GM21717 (cell line): ENCODE measurements around the gene ANKRD53.

Experiments used
- ATAC-seq: cut with Tn5 transposase; IDR thresholded peaks from one replicate; pipeline ENCODE4 v1.9.1; 2021; ENCODE audit warnings: mild to moderate bottlenecking, moderate library complexity; ENCODE audit not compliant: unreplicated experiment

The ANKRD53 gene

DNA sequence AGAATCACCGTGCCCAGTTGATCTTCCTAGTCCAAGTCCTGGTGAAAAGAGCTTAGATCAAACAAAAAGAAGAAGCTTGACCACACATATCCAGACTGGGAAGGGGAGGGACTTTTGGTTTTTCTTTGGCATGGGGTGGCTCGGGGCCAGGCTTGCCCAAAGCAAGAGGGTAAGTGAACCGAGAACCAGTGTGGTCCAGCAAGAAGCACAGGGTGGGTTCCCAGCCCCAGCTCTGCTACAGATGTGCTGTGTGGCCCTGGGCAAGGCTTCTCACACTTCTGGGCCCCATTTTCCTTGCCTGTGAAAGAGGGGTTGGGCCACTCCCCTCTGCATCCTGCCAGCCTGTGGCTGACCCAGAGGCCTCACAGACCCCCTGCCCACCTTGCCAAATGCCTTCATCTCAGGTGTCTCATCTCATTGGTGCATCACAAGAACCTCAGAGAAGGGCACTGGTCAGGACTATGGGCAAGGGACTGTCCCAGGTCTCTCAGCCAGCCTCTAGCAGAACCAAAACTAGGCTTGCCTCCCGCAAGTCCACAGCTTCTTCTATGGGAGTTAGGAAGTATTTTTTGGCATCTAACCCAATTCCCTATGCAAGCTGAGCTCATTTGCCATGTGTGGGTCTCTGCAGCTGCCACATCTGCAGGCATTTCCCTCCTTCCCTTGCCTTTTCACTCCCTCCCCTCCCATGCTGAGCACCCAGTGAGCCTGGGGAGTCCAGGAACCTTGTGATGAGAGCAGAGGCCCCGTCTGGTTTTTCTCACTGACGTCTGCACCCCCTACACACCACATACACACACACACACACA is 35.8 kb upstream of the ANKRD53 start:
- no peak for ATAC-seq

DNA sequence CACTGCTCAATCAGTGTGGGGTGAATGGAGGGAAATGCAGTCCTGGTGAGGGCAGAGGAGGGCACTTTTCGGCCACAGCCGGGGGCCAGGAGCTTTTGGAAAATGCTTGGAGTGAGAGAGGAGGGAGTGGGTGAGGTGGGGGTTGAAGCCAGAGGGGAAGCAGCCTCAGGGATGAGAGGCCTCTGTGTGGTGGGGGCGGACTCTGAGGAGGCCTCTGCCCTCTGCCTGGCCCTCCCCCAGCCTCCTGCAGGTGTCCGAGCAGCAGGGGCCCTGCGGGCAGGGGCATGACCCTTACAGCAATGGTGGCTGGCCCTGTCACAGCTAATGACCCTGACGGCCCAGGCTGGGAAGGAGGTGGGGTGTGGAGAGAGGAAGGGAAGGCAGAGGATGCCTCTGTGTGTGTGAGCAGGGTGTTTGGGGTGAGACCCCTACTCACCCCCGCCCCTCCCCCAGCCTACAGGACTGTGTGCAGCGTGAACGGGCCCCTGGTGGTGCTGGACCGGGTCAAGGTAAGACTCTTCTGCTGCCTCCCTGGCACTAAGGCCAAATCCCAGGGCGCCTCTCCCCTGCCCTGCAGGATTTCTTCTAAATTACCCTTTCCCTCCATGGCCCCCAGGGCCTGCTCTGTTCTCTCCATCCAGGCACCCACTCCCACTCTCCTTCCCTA is 35.1 kb upstream of the ANKRD53 start:
- ATAC-seq, result no peak

DNA sequence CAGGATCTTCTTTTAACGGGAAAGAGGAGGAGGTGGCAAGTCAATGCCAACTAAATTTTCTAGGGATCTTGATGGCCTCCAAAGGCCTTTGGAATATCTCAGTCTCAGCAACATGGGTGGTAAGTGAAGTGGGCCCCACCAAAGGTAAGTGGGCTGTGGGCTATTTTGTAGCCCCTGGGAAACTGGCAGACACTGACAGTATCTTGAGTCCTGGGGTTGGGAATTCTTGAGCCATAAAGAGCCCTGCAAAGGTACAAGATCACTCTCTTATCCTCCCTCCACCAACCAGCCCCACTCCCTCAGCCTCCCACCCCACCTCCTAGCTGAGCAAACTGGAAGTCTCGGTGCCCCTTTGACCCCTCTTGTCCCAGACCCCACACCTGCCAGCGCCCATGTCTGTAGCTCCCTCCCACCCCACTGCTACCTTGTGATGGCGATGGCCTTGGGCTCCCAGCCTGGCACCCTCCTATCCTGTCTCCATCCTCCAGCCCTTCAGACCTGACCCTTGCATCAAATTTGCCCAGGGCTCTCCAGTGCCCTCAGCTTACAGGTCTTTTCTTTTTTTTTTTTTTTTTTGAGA is 34.2 kb upstream of the ANKRD53 start:
- ATAC-seq, result no peak

DNA sequence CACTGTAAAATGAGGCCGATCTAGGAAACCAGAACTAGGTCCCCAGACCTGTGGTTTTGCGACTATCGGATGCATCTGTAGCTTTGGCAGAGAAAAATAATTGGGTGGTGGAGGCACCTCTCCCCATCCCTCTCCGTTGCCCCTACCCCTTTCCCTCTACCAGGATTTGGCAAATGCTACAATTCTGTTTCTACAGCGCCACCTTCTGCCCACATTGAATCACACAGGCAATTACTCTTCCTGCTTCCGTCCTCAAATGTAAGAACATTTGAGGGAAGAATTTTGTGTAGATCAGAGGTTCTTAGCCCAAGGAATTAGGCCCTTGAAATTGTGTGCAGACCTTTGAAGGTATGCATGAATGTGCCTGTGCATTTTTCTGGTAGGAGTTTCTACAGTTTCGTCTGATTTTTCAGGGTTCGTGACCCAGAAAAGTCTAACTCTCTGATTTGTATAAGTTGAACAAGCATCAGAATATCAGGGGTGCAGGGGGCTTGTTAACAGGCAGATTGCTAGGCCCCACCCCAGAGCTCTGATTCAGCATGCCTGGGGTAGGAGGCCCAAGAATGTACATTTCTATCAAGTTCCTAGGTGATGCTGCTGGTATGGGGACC is 31.5 kb upstream of the ANKRD53 start:
- ATAC-seq, result no peak

DNA sequence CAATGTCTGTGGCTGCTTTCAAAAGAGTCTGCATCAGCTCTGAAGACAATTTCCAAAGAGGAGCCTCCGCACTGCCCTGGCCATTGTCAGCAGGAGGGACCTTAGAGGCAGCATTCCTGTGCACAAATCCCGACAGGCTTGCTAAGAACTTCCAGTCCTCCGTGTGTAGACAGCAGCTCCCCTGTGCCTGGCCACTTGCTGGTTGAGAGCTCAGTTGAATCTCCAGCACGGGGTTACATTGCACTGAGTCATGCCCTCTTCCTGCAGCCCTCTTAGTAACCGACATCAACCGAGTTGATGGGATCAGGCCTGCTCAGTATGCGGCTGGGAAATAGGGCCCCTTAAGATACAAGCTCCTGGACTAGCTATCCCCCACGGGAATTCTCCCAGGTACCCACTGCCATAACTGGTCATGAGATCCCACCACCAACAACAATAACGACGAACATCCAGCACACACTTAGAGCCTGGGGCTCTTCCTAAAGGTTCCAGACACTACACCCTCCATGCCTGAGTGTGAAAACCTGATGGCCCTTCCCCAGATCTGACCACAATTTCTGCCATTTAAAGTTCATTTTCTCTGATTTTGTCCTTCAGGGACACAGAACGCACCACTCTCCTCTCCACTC is 30.8 kb upstream of the ANKRD53 start:
- ATAC-seq, result no peak

DNA sequence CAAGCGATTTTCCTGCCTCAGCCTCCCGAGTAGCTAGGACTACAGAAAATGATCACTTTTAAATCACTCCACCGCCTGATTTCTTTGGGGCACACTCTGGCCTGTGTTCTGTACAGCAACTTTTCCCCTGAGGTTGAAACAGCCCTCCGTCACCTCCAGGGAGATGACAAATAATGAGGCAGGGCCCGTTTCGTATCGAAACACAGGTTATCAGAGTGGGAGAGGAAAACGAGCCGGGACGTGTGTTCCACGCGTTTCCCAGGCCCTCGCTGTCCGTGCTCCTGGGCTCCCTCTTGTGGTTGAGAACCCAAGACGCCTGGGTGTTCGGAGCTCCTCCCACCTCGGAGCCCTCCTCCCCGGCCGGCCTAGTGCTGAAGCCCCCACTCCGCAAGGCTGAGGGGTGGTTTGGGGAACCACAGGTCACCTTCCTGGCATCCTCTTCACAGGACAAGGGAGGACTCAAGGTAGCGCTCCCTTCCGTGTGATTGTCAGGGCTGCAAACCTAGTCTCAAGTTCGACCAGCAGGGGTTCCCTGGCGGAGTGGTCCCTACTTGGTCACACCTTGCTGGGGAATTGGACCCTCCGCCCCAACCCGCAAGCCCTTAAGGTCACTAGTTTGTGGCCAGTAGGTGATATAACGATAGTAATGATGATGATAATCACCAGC is 30.0 kb upstream of the ANKRD53 start:
- ATAC-seq, result peak; percentile 91

DNA sequence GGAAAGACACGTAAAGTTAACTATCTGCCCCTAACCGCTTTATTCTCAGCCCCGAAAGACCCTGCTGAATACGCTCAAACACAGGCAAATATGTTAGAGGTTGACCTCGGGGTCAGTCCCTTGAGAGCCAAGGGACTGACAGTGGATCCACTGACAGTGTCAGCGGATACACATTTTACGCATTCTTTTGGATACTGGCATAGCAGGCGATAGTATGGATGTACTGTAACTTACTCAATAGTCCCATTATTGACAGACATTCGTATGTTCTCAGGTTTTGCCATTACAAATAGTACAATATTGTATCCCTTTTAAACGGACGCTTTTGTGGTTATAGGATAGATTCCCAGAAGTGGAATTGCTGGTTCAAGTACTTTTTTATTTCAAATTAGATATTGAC is 29.3 kb upstream of the ANKRD53 start:
- ATAC-seq, result no peak

DNA sequence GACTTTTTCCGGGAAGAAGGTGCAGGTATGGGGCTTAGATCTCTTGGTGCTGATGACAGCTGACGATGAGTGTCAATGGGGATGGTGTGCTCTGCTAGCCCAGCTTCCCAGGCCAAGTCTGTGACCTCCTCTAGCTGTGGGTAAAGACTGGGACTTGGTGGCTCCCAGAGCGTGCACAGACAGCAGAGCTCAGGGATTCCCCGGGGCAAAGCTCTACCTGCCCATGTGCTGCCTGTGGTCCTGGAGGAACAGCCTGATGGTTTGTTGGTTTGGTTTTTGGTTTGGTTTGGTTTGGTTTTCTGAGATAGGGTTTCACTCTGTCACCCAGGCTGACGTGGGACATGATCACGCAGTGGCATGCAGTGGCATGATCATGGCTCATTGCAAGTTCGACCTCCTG is 23.5 kb upstream of the ANKRD53 start:
- no peak for ATAC-seq

DNA sequence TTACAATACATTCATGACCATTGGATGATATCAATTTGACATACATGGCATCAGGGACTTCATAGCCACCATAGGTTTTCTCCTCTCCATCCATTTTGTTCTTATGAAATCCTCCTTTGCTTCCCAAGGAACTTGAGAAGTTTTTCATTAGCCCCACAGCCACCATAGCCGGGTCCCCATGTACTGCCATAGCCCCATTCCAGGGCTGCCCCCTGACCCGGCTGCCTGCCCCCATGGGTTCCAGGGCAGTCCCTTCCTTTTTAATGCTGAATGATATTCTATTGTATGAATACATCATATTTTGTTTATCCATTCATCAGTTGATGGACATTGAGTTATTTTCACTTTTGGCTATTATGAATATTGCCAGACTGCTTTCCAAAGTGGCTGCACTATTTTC is 22.3 kb upstream of the ANKRD53 start:
- ATAC-seq, result no peak

DNA sequence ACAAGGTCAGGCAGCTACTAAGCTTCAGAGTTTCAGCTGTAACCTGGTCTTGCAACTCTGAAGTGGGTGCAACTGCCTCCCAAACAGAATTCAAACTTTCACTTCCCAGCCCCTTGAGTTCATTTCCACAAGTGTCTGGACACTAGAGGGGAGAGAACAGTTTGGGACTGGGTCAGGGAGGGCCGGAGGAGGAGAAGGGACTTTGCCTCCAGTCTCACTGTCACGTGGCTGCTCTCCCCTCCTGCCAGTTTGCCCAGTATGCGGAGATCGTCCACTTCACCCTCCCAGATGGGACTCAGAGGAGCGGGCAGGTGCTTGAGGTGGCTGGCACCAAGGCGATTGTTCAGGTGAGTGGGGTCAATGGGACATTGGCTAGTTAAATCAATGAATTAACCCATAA is 20.6 kb upstream of the ANKRD53 start:
- ATAC-seq, result no peak

DNA sequence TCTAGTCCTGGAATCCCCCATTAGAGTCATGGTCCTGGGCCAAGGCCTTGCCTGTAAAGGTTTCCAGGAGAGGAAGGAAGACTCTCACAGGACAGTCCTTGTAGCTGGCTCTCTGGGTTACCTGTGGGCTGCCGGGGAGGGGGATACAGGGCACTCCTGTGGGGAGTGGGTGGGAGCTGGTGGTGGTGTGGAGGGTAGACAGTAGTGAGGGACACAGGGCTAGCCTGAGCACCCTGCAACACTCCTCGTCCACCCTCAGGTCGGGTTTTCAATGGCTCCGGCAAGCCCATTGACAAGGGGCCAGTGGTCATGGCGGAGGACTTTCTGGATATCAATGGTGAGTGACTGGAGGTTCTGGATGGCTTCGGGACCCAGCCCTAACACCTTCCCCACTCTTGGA is 19.7 kb upstream of the ANKRD53 start:
- ATAC-seq, result no peak

DNA sequence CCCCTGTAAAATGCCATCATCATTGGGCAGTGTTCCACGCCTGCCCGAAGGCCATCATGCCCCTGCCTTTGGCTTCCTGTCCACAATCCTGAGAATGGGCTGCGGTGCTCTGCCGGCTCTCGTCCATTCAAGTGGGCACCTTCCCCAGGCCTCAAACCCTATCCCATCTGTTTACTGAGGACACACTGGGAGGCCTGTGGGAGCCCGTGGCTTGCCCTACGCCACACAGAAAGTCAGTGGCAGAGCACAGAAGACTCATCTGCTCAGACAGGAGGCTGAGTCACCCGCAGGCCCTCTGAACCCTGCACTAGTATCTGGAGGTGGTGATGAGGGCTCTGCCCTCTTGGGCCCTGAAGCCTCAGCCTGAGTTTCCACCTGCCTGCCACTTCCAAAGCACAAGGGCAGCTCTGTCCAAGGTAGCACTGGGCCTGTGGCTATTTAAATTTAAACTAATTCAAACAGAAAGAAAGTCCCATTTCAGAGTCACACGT is 19.1 kb upstream of the ANKRD53 start:
- no peak for ATAC-seq

DNA sequence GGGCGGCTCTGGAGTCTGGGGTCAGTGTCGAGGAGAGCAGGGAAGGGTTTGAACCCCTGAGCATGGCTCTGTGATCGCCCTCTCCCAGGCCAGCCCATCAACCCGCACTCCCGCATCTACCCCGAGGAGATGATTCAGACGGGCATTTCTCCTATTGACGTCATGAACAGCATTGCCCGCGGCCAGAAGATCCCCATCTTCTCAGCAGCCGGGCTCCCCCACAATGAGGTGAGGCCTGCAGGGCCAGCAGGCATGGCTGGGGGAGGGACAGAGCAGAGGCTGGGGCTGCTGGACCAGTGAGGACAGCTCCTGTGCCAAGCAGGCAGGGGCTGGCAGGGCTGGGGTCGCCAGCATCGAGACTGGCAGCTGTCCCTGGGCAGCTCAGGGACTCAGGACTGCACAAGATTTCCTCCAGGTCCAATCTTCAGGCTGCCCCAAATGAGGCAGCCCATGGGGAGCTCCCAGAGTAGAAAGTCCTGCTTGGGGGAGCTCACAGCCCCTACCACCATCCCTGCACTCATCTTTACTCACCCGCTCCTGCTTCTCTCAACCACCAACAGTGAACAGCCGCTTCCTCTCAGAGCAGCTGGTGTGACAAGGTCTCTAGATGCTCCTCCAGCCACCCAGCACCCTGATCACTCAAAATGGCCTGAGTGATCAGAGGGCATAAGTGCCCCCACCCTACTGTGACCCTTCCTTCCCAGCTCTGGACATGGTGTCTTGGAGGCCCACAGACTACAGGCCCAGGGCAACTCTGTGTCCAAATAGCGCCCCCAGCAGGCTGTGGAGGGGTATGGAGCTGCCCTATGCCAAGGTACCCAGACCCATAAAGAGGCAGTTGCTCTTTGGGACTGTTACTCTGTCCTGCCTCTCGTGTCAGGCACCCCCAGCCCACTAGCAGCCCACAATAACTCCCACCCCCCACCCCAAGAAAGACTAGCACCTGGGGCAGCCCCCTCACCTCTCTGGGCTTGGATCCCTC is 18.3 kb upstream of the ANKRD53 start:
- no peak for ATAC-seq

DNA sequence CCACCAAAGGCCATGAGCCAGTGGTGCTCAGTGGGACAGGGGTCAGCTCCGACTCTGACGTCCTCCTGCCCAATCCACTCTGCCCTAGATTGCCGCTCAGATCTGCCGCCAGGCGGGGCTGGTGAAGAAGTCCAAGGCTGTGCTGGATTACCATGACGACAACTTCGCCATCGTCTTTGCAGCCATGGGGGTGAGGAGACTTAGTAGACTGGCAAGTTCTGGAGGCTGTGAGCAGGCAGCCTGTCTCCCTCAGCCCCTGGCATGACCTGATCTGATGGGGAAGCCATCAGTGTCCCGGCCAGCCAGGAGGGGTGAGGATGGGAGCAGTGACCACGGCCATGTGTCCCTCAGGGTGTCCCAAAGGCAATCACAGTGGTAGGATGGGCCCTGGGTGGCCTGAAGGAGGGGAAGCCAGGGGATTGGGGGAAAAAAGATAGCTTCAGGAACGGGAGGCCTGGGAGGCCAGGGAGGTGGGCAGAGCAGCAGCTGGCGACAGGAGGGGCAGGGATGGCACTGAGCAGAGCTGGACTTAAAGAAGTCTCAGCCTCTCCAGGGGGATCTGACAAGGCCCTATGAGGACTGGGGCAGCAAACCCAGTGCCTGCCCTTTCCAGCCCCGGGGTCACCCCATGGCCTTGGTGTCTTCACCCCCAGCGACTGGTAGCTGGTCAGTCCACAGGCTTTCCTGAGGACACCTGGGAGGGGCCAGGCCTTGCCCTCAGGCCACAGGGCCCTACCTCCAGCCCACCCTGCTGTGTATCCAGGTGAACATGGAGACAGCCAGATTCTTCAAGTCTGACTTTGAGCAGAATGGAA is 17.4 kb upstream of the ANKRD53 start:
- ATAC-seq, result no peak

DNA sequence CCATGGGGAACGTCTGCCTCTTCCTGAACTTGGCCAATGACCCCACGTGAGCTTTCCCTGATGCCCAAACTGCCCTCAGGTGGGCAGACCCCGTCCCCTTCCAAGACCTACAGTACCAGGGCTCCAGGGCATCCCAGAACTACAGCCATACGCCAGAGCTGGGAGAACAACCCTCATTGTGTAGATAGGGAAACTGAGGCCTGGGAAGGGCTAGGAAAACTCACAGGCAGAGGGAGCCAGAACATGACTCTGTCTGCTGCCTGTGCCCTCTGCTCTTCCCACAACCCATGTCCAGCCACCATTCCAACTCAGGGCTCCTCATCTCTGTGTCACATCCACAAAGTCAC is 16.8 kb upstream of the ANKRD53 start:
- no peak for ATAC-seq

DNA sequence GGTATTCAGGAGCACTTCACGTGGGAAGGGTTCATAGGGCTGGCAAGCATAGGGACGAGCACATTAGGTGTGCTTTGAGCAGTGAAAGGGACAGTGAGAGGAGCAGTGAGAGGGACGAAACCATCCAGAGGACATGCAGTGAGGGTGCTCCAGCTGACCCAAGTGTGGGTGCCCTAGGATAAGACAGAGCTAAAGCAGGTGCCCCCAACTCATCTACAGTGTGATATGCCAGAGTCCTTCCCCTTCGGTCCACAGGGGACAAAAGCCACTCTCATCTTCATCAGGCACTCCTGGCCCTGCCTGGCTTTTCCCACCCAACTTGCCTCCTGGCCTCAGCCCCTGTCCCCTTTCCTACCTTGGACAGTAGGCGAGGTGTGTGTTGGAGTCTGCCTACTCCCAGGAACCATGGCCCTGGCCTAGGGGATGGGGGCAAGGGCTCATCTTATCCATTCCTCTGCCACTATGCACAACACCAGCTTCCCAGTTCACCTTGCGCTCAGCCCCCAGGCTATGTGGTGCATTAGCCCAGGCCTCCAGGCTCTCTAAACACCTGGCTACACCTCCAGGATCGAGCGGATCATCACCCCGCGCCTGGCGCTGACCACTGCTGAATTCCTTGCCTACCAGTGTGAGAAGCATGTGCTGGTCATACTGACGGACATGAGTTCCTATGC is 16.1 kb upstream of the ANKRD53 start:
- ATAC-seq, result no peak

DNA sequence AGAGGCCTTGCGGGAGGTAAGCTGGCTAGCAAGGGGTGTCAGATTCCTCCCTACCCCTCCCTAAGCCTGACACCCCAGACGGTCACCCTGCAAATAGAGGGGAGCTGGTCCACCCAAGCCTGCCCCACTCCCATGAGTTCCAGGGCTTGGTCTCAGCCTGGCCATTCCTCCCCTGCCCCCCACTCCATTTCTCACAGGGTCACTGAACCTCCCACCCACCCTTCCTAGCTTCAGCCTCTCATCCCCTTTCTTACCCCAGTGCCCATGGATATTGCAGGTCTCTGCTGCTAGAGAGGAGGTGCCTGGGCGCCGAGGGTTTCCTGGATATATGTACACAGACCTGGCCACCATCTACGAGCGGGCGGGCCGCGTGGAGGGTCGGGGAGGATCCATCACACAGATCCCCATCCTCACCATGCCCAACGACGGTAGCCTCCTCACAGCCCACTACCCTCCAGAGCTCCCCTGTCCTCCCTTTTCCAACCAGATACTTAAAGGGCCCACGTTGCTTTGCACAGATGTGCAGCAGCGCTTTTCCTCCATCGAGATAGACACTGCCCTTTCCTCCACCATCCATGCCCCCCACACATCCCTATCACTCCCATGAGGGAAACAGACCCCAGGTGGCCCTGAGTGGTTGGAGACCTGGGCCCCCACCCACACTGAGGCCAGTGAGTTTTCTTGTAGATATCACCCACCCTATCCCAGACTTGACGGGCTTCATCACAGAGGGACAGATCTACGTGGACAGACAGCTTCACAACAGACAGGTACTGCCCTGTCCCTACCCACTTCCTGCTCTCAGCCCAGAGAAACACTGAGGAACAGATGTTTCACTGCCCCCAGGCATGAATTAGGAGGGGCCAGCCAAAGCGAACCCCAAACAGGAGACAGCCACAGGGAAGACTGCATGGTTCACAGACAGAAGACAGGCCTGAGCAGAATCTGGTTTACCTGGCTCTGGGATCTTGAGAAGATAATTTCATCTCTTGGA is 15.2 kb upstream of the ANKRD53 start:
- no peak for ATAC-seq
